Renal cortex interstitium (tissue), 11 donors: Measurements from ENCODE around the gene MYL6. TPM values are rescaled to one million over a fixed set of nuclear protein-coding genes. Genes with fewer than 3 reads are reported as not detected.
A peak's percentile ranks its signal among the peaks of the same experiment; 100 is the strongest.

Source experiments
- DNase-seq, 11 donors: peaks; one replicate each; pipeline ENCODE4 v3.0.0-alpha.2; 2013; ENCODE audit warnings: low read depth in 9 of 11, low spot score in 4 of 11; ENCODE audit errors: extremely low read depth in 1 of 11
- polyA plus RNA-seq, 3 donors: library from polyadenylated mRNA; unstranded; fragments of 120-200 nt; gene quantifications; one replicate each; pipeline ENCODE4 v1.2.1, GENCODE V29; 2013; ENCODE audit not compliant: insufficient read length in 3 of 3

MYL6 gene
- polyA plus RNA-seq, 3 donors: 1,550 to 2,060 (median 1,865) TPM

DNA sequence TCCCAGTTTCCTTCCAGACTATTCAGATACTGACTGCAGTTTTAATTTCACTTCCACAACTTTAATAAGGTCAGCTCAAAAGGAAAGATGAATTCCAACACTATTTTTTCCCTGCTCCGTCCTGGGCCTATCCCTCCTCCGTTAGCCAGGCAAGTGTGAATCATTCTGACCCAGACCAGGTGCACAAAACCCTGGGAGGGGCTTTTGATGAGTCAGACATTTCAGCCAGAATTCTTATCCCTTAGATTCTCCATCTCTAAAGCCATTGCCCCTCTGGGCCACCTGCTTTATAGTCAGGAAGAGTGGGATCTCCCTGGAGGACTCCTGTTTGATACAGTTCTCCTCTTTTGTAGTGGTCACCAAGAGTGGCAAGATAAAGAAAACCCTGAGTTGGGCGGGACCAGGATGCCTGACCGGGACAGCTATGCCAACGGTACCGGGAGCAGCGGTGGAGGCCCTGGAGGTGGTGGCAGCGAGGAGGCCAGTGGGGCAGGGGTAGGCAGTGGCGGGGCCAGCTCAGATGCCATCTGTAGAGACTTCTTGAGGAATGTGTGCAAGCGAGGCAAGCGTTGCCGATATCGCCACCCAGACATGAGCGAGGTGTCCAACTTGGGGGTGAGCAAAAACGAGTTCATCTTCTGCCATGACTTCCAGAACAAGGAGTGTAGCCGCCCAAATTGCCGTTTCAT, 37.9 kb upstream of the MYL6 start:
- DNase-seq: no peak

DNA sequence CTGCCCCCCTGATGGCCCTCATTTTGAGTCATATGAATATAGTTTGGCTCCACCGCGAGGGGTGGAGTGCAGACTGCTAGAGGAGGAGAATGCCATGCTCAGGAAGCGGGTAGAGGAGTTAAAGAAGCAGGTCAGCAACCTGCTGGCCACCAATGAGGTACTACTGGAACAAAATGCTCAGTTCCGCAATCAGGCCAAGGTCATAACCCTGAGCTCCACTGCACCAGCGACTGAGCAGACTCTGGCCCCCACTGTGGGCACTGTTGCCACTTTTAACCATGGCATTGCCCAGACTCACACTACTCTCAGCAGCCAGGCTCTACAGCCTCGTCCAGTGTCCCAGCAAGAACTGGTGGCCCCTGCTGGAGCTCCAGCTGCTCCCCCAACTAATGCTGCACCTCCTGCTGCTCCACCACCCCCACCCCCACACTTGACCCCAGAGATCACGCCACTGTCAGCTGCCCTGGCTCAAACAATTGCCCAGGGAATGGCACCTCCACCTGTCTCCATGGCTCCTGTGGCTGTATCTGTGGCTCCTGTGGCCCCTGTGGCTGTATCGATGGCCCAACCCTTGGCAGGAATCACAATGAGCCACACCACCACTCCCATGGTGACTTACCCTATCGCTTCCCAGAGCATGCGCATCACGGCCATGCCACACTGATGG, 36.8 kb upstream of the MYL6 start:
- no peak for DNase-seq

DNA sequence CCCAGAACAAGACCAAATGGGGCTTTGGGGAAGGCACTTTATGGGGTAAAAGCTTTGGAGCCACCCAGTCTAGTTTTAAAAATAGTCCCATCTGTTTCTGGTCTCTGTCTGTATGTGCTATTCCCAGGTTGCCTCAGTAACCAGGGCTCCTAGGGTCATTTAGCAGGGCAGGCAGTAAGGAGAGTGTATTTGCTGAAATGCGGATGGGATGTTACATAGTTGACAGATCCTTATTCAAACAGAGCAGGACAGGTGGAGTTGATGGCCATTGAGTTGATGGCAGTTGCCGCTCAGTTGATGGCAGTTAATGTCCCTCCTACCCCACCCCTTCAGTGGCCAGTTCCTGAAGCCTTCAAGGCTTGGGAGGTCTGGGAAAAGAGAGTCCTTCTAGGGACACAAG, 35.5 kb upstream of the MYL6 start:
- DNase-seq: no peak

DNA sequence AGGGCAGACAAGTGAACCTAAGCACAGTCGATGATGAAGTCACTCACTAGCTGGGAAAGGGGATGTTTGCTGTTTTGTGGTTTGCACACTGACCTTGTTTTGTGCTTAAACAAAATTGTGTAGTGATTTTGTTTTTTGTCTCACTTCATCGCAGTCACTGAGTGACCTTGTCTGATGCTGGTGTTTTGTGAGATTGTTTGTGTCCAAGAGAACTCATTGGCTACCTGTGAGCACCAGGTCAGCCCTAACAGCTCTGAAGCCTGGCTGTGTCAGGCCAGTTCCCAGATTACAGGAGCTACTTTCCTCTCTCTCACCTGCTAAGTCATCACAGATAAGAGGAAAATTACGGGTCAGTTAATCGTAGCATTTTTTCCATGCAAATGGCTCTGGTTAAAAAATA, 34.0 kb upstream of the MYL6 start:
- no peak for DNase-seq

DNA sequence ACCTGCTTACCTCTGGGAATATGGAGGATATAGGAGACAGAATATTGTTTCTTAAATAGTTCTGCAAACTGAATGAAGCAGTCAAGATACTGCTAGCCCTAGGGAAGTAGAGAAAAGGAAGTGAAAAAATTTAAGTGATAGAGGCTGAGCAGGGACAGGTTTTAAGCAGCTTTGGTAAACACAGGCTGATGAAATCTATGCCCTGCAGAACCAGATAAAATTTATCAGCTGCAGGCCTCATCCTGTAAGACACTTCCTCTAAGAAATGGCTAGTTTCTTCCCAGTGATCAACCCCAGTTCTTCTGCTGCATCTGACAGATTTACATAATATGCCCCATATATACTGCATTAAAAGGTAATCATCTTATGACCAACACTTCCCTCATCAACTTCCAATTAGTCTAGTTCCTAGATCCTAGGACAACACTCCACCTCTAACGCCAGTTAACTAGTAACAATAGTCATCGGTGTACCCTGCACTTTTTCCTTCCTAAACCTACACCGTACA, 31.4 kb upstream of the MYL6 start:
- no peak for DNase-seq

DNA sequence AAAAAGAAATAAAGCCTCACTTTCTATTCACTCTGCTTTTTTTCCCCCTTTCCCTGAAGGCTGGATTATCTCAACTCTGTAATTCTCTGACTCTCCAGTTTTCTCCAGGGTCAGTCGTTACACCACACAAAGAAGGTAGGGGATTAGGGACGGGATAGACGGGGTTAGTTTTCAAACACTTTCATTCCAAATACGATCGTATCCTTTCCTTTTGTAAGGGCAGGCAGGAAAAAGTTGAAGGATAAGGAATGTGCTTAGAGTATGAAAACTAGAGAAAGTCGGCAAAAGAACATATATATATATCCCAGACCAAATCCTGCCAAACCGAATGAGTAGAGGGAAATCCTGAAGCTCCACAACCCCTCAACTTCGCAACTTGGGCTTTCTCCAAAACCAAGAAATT, 30.7 kb upstream of the MYL6 start:
- DNase-seq: no peak

DNA sequence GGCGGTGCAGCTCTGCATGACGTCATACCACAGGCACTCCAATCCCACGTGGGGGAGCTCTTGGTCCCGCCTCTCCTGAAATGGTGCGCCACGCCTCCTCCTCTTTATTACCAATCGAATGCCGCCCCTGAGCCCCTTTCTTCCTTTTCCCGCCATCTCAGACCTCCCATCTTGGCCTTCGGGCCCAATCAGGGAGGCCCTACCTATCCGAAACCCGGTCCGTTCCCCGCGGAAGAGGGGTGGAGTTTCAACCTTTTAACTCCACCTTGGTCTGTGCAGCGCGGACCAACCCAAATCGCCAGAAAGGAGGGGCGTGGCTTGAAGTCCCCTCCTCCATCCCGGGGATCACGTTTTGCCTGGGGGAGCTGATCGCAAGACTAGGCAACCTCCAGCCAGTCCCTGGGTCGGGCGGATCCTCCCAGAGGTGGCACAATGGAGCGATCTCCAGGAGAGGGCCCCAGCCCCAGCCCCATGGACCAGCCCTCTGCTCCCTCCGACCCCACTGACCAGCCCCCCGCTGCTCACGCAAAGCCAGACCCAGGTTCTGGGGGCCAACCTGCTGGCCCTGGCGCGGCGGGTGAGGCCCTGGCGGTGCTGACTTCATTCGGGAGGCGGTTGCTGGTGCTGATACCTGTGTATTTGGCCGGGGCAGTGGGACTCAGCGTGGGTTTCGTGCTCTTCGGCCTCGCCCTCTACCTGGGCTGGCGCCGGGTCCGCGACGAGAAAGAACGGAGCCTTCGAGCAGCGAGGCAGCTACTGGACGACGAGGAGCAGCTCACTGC, 30.1 kb upstream of the MYL6 start, which contains the start of gene ESYT1:
ESYT1 (plus strand) TSS at position 380 of the 782 bp plus-strand sequence; CDS start at position 433, 53 bp downstream.
- peak; percentile 96 to 100 (median 99) for DNase-seq

DNA sequence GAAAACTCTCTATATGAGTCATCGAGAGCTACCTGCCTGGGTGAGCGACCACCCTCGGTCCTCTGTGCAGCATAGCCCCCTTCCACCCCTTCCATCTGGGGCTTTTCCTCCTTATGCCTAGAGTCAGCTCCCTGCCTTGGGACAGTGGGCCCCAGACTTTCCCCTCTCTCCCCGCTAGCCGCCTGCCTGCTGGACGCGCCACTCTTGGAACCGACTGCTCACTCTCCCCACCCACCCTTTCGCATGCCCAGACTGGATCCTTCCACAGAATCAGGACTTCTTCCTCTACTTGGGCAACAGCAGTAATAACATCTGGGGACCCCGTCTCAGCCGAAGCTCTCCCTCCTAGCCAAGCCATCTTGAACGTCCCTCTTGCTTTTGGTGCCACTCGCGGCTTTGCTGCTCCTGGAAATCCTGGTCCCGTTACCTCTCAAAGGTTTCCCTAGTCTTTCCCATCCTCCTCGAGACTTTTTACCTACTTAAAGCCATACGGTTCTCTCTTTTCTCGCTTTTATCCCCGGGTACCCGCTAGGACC, 29.4 kb upstream of the MYL6 start:
- no peak for DNase-seq

DNA sequence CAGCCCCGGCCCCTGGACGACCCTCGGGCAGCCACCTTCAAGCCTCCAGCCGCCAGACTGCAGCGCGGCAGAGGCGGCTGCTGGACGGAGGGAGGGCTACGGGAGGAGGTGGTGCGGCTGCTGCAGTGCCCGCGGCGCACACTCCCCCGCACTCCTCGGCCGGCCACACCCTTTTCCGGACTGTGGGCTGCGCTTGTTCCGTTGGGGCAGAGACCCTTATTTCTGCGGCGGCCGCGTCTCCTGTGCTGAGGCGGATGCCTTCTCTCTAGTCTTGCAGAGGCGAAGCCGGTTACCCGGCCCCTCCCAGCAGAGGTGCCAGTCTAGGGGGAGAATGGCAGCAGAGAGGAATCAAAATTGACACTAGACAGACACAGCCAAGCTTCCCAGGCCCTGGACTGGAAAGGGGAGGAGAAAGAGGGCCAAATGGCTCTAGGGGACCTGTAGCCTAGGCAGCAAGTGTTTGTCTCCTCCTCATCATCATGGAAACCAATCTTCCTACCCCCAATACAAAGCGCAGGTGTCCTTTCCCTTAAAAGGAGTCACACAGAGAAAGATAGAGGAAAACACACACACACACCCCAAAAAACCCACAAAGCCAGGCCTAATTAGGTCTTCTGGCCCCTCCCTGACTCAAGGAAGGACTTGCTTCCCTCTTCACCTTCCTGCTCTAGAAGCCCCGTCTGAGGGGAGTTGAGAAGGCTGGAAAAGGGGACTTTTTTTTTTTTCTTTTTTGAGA, 28.8 kb upstream of the MYL6 start:
- no peak for DNase-seq

DNA sequence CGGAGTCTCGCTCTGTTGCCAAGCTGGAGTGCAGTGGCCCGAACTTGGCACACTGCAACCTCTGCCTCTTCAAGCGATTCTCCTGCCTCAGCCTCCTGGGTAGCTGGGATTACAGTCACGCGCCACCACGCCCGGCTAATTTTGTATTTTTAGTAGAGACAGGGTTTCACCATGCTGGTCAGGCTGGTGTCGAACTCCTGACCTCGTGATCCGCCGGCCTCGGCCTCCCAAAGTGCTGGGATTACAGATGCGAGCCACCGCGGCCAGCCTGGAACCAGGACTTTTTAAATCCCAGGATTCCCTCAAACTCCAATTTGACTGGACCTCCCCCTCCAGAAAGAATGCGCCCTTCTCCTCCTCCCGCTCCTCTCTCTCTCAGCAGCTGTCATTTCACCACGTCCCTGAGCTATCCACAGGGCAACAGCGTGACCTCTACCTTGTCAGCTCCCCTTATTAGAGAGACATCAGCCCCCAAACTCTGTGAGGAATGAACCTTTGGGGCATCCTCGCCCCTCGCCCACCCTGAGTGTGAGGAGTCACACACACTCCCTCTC, 28.1 kb upstream of the MYL6 start:
- no peak for DNase-seq

DNA sequence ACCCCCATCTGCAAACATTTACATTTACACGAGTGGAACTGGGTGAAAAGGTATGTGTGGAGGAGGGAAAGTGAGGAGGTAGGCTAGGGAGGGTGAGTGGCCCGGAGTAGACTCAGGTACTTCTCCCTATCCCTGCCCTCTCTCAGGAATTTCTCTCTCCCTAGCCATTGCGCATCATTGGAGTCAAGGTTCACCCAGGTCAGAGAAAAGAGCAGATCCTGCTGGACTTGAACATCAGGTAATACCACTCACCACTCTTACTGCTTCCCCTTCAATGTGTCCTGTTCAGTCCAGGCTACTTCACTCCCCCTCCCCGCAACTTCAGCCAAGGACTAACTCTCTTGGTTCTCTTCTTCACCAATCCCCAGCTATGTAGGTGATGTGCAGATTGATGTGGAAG, 27.3 kb upstream of the MYL6 start:
- DNase-seq: no peak

DNA sequence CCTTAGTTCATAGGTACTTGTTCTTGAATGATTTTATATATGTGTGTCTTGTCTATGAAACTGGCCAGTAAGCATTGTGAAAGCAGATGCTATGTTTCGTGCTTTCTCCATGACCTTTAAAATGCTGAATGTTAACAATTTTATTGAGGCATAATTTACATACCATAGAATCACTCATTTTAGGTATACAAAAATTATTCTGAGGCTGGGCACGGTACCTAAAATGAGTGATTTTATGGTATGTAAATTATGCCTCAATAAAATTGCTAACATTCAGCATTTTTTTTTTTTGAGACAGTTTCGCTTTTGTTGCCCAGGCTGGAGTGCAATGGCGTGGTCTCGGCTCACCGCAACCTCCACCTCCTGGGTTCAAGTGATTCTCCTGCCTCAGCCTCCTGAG, 23.3 kb upstream of the MYL6 start:
- no peak for DNase-seq

DNA sequence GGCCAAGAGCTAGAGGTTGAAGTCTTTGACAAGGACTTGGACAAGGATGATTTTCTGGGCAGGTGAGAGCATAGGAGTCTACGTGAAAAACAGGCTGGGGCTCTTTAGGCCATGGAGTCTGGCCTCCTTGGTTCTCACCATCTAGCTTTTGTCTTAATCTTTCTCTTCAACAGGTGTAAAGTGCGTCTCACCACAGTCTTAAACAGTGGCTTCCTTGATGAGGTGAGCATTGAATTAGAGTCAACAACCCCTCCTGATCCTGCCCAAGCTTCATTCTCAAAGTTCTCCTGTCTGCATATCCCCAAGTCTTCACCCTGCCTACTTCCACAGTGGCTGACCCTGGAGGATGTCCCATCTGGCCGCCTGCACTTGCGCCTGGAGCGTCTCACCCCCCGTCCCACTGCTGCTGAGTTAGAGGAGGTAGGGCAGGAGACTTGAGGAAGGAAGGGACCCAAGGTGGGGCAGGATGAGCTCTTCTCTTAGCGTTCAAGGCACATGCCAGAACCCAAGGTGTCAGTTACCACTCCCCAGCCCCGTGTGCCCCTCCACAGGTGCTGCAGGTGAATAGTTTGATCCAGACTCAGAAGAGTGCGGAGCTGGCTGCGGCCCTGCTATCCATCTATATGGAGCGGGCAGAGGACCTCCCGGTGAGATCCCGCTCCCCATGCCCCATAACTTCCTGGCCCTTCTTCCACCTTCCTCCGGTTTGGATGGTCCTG, 20.1 kb upstream of the MYL6 start:
- no peak for DNase-seq

DNA sequence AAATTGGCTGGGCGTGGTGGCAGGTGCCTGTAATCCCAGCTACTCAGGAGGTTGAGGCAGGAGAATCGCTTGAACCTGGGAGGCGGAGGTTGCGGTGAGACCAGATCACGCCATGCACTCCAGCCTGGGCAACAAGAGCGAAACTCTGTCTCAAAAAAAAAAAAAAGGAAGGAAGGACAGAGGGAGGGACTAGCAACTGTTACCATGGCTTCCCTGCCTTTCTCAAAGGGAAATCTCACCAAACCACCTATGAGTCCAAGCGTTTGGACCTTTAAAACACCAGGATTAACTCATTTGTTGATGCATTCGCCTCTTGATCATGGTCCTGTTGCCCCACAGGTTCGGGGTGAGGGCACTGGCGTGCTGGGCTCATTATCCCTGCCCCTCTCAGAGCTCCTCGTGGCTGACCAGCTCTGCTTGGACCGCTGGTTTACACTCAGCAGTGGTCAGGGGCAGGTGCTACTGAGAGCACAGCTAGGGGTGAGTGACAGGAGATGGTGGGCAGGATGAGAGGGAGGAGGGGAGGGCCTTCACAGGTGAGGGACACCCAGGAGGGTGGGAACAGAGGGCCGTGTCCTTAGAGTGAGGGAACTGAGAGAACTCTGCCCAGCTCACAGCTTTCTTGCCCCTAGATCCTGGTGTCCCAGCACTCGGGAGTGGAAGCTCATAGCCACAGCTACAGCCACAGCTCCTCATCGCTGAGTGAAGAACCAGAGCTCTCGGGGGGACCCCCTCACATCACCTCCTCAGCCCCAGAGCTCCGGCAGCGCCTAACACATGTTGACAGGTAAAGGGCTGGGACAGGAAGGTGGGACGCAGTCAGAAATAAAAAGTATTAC, 16.0 kb upstream of the MYL6 start:
- no peak for DNase-seq

DNA sequence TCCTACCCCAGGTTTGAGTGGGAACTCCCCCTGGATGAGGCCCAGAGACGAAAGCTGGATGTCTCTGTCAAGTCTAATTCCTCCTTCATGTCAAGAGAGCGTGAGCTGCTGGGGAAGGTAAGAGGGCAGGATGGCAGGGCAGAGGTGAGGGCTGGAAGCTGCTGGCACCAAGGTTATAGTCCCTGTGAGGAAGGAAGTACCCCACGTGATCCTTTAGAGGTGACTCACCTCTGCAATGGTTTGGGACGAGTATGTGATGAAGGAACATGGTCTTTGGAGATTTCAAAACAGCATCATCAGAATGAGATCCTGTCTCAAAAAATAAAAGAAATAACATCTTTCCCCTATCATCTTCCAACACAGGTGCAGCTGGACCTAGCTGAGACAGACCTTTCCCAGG, 14.9 kb upstream of the MYL6 start:
- no peak for DNase-seq

DNA sequence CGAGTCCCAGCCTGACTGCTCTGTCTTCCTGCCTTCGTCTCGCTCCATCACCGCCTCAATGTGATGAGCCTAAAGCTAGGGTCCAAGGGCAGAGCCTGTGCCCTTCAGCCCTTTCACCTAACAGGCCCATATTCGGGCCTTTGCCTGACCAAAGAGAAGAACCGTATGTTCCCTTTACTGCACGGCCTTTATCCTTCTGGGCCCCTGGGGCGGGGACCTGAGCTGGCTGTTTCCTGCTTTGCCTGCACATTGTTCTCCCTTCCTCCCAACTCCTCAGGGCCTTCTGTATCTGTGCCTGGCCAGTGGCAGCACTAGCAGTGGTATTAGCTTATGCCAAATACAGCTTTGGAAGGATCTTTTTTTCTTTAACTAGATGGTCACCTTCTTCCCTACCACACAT, 14.3 kb upstream of the MYL6 start:
- DNase-seq: no peak

DNA sequence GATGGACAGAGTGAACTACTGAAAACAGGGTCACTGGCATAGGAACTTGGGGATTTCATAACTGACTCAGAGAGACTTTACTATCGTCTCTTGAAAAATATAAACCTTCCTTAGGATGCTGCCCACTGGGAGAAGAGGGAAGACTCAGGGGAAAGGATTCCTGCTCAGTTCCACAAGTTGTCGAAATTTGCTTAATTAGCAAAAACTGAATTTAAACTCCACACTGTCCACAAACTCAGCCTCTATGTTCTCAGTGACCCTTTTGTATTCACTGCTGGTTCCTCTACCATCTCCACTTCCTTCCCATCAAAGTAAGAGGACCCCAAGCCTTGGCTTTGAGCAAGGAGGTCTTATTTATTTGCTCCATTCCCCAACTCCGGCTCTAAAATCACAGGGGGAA, 12.9 kb upstream of the MYL6 start:
- no peak for DNase-seq
